Amygdala (tissue), 56 donors: ENCODE measurements around the gene HOXC4.
"Not testable (repeated sequence)": the region's sequence is repeated elsewhere in the genome, so short reads cannot be mapped to it uniquely, and the experiment has no call there.

Experiments
- DNase-seq, 56 donors: peaks; one replicate each; lab custom pipeline; 2025; lab: John Stamatoyannopoulos, UW

The HOXC4 gene

DNA sequence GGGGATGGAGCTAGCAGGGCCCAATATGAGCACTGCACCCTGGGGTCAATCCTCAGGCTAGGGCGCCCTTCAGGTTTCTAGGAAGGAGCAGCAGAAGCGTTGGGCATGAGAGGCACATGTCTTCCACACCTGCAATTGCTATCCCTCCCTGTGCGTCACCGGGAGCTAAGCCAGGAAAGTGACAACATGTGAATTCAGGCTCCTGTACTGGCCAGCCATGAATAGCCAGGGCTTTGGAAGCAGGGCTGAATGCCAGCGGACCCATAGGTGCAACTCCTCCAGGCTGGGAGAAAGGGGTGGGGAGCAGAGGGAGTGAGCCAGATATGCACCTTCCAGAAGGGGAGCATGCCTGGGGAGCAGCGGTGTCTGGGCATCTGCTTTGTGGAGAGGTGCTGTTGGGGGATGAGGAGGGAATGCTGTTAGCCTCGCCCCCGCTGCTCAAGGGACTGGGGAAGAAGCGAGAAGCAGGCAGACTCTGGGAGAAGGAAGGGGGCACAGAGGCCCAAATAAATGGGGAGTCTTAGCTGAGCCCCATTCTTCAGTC lies 14.7 kb upstream of the HOXC4 start:
- DNase-seq = no peak

- no peak for DNase-seq
Measured at GRCh38 chr12:54039417-54040147, 14.1 kb upstream of the HOXC4 start.

DNA sequence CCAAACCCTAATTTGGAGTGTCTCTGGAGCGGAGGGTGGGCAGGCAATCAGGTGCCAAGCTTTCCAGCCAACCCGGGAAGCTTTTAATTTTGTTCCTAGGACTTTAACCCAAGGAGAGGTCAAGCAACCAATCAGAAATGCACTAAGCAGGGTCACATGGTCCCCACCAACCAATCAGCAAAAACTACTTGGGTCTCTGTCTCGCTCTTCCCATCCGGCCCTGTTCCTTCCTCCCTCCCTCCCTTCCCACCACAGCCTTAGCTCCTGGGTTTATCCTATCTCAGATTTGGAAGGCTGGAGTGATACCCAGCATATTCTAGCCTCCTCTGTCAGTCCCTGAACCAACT lies 13.5 kb upstream of the HOXC4 start:
- no peak for DNase-seq

GRCh38 chr12:54040648-54041047 lies 13.0 kb upstream of the HOXC4 start:
- no peak for DNase-seq

DNA sequence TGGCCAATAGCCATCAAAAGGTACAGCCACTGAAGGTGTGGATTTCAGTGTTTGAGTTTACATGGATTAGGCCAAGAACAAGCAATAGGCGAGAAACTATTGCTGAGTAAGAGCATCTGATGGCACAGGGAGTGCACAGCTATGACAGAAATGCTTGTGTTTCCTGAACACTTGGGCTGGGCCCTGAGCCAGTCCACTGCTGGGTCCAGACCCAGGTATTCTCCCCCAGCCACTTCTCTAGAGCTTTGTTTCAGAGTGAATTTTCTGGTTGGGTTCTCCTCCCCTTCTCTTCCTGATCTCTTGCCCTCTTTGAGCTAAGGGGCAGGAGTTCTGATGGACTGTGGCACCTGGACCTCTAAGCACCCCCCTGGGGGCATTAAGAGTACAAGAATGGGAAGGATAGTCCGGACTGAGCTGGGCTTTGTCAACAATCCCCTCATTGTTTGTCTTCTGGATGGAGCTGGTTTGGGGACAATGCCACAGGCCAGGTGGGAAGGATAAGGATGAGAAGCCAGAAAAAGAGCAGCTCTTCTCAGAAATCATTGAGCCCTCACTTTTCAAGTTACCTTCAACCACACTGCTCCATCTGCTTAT lies 12.4 kb upstream of the HOXC4 start:
- DNase-seq = no peak

GRCh38 chr12:54042033-54042432 lies 11.6 kb upstream of the HOXC4 start:
- not testable (repeated sequence) for DNase-seq

- no peak for DNase-seq
Measured at GRCh38 chr12:54042970-54043853, 10.4 kb upstream of the HOXC4 start.

GRCh38 chr12:54044425-54045103 lies 9.1 kb upstream of the HOXC4 start:
- DNase-seq = no peak

GRCh38 chr12:54045401-54045800 lies 8.2 kb upstream of the HOXC4 start:
- DNase-seq = no peak

GRCh38 chr12:54045868-54046521 lies 7.6 kb upstream of the HOXC4 start:
- no peak for DNase-seq

- no peak for DNase-seq
Measured at GRCh38 chr12:54046809-54047159, 6.9 kb upstream of the HOXC4 start.

GRCh38 chr12:54047160-54047963 lies 6.3 kb upstream of the HOXC4 start:
- DNase-seq = no peak

GRCh38 chr12:54047964-54048303 lies 5.7 kb upstream of the HOXC4 start:
- DNase-seq = no peak

- DNase-seq = no peak
Measured at GRCh38 chr12:54048406-54049093, 5.1 kb upstream of the HOXC4 start.

- no peak for DNase-seq
Measured at GRCh38 chr12:54049108-54049507, 4.5 kb upstream of the HOXC4 start.

DNA sequence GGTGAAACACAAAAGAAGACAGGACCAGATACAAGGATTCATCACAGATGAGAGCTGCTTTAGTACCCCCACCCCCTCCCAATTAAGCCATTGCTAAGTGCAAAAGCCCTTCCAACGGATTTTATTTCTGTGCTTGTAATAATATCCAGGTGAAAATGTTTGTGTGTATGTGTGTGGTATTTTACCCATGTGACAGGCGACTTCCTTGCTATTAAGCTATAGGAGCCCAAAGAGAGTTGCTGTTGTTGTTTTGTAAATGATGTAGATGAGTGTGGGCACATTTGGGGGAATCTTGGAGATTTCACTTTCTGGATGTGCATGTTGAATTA lies 3.2 kb upstream of the HOXC4 start:
- DNase-seq = no peak

- DNase-seq = no peak
Measured at GRCh38 chr12:54051026-54051842, 2.4 kb upstream of the HOXC4 start.

DNA sequence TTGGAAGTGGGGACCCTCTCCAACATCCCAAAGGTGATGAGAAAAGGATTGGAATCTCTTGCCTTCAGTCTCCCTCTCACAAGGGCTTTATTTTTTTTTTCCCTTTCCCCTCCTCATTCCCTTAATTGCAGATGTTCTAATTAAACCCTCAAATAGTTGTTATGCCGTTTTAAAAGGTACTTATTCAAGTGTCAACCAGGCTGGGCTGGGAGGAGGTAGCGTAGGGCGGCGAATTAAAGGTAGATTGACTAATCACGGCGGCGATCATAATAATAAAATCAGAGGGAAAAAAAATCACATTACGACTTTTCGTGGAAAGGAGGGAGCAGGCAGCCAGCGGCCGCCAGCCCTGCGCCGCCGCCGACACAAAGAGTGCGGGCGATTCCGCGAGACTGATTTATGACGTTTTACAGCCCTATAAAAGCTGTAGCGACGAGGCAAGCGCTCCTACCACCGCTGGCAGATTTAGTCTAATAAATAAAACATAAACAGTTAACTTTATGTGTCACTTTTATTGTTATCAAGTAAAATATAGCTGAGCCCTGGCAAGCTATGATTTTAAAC lies 1.7 kb upstream of the HOXC4 start:
- DNase-seq = no peak
